PC-3 (cell line): ENCODE measurements around the gene CMPK1. TPM values are rescaled to one million over a fixed set of nuclear protein-coding genes. Genes with fewer than 3 reads are reported as not detected.

Source experiments
- ATAC-seq: fragments of 200-7000 bp; cut with Tn5 transposase; 2 replicates; pipeline ENCODE4 v1.9.1; 2020; ENCODE audit warnings: mild to moderate bottlenecking, moderate library complexity
- BruUV-seq: library from RNA; stranded (reverse); fragments of 400-500 nt; replicated peaks from 2 replicates; lab custom pipeline; 2021; lab: Mats Ljungman, UMichigan
- CTCF ChIA-PET: fragments of 300-600 bp; sonication (Branson Sonifier 250); formaldehyde crosslinking; loops from one replicate; lab custom pipeline; 2022; ENCODE audit warnings: antibody characterized with exemption; lab: Charles Lee
- POLR2A ChIA-PET: fragments of 300-600 bp; sonication (Branson Sonifier 250); formaldehyde crosslinking; loops from one replicate; lab custom pipeline; 2022; ENCODE audit warnings: antibody characterized with exemption; ENCODE audit not compliant: unreplicated experiment; lab: Charles Lee
- DNase-seq: peaks from one replicate; pipeline ENCODE4 v3.0.0-alpha.2; 2015
- H2AFZ ChIP-seq: fragments of 300-600 bp; sonication (generic); 2 replicates; pipeline ENCODE4 v1.6.0; 2016; ENCODE audit warnings: antibody characterized with exemption, low read length
- H3F3A ChIP-seq: fragments of 300-600 bp; sonication (generic); one replicate; pipeline ENCODE4 v1.6.0; 2017; ENCODE audit warnings: antibody characterized with exemption, low read length, control low read depth, mild to moderate bottlenecking; ENCODE audit not compliant: unreplicated experiment
- H3K27ac ChIP-seq: fragments of 300-600 bp; sonication (generic); 2 replicates; pipeline ENCODE4 v1.5.1; 2016; ENCODE audit warnings: mild to moderate bottlenecking, low read length
- H3K27me3 ChIP-seq: fragments of 300-600 bp; sonication (generic); 2 replicates; pipeline ENCODE4 v1.6.1; 2016; ENCODE audit warnings: low read length, mixed read lengths
- H3K36me3 ChIP-seq: fragments of 300-600 bp; sonication (generic); 2 replicates; pipeline ENCODE4 v1.6.1; 2016; ENCODE audit warnings: low read depth, mixed run types, low read length, mixed read lengths
- H3K4me1 ChIP-seq: fragments of 300-600 bp; sonication (generic); 2 replicates; pipeline ENCODE4 v1.5.1; 2016; ENCODE audit warnings: low read length; ENCODE audit not compliant: insufficient read depth
- H3K4me2 ChIP-seq: fragments of 300-600 bp; sonication (generic); 2 replicates; pipeline ENCODE4 v1.6.0; 2016; ENCODE audit warnings: low read length
- H3K4me3 ChIP-seq: fragments of 300-600 bp; sonication (generic); 2 replicates; pipeline ENCODE4 v1.5.1; 2016; ENCODE audit warnings: mild to moderate bottlenecking, low read length, mixed read lengths
- H3K79me2 ChIP-seq: fragments of 300-600 bp; sonication (generic); 2 replicates; pipeline ENCODE4 v1.6.1; 2017; ENCODE audit warnings: low read length, mixed read lengths
- H3K9ac ChIP-seq: fragments of 300-600 bp; sonication (generic); 2 replicates; pipeline ENCODE4 v1.6.0; 2016; ENCODE audit warnings: mild to moderate bottlenecking, low read length
- H3K9me2 ChIP-seq: fragments of 300-600 bp; sonication (generic); replicated peaks from 2 replicates; pipeline ENCODE4 v1.6.1; 2016; ENCODE audit warnings: mixed run types, low read length, mixed read lengths
- H3K9me3 ChIP-seq: fragments of 300-600 bp; sonication (generic); 2 replicates; pipeline ENCODE4 v1.6.1; 2016; ENCODE audit warnings: low read length, mixed read lengths
- H4K20me1 ChIP-seq: fragments of 300-600 bp; sonication (generic); 2 replicates; pipeline ENCODE4 v1.6.1; 2016; ENCODE audit warnings: low read length, mixed read lengths
- CTCF ChIP-seq: fragments of 300-600 bp; sonication (generic); conservative IDR thresholded peaks from 2 replicates; pipeline ENCODE4 v1.5.1; 2017; ENCODE audit warnings: antibody characterized with exemption, low read depth, mild to moderate bottlenecking, low read length
- EZH2 ChIP-seq: fragments of 300-600 bp; sonication (generic); IDR thresholded peaks from one replicate; pipeline ENCODE4 v1.6.1; 2017; ENCODE audit warnings: antibody characterized with exemption, mild to moderate bottlenecking, low read length; ENCODE audit not compliant: unreplicated experiment
- EZH2phosphoT487 ChIP-seq: fragments of 300-600 bp; sonication (generic); IDR thresholded peaks from 2 replicates; pipeline ENCODE4 v1.6.1; 2018; ENCODE audit warnings: mild to moderate bottlenecking, antibody characterized with exemption, low read length, borderline replicate concordance
- intact Hi-C: fragments of 100-400 bp; cut with micrococcal nuclease; formaldehyde crosslinking; loops from 2 replicates; pipeline ENCODE4 v1.9.0; 2023
- total RNA-seq: library from RNA; depleted of rRNA; stranded (reverse); fragments of >200 nt; gene quantifications from 2 replicates; pipeline ENCODE4 v1.2.3, GENCODE V29; 2014

Gene CMPK1
- total RNA-seq, 1 experiment from 2014 or later, result 86.2 TPM

DNA sequence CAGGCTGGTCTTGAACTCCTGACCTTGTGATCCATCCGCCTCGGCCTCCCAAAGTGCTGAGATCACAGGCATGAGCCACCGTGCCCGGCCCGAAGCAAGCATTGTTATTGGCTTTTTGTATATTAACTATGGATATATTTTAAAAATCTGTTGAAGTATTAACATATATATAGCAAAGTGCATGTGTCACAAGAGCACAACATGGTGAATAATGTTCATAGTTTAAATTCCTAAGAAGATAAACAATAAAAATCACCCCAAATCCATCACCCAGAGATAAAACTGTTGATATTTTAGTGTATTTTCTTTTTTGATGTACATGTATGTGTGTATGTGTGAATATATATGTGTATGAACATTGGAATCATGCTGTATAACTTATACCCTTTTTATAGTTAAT is 73.4 kb downstream of the CMPK1 start:
- Histone ChIP-seq H3K9ac (no peak overlapping the region), H3K27me3 (no peaks in the 10 kb centered on the region), H3K9me2 (no peaks in the 10 kb centered on the region), H4K20me1 (no peaks in the 10 kb centered on the region), H3K27ac (no peak overlapping the region), H3K79me2 (no peaks in the 10 kb centered on the region), H3K36me3 (no peaks in the 10 kb centered on the region), H3K9me3 (no peaks in the 10 kb centered on the region), H3K4me2 (no peak overlapping the region), H3K4me1 (no peaks in the 10 kb centered on the region), H3K4me3 (no peak overlapping the region), H3F3A (no peaks in the 10 kb centered on the region), H2AFZ (no peak overlapping the region)
- TF ChIP-seq CTCF, result no peak
- TF ChIP-seq EZH2phosphoT487, result no peak
- TF ChIP-seq EZH2, result no peak
- BruUV-seq, result no TSS peak
- intact Hi-C loops, result no loop called here
- no peak for DNase-seq
- ATAC-seq, result no peak
- ChIA-PET CTCF (no interaction called here), POLR2A (no interaction called here)

GRCh38 chr1:47407481-47407880 is 73.9 kb downstream of the CMPK1 start:
- POLR2A ChIA-PET, result no interaction called here
- no peak overlapping the region for H3K4me3 ChIP-seq

More at GRCh38 chr1:47407481-47407880, 73.9 kb downstream of the CMPK1 start:
- no peak for DNase-seq
- Histone ChIP-seq H3K27me3 (no peaks in the 10 kb centered on the region), H3K36me3 (no peaks in the 10 kb centered on the region), H3K9me2 (no peaks in the 10 kb centered on the region), H2AFZ (no peak overlapping the region), H4K20me1 (no peaks in the 10 kb centered on the region), H3K79me2 (no peaks in the 10 kb centered on the region), H3F3A (no peaks in the 10 kb centered on the region), H3K4me2 (no peak overlapping the region), H3K27ac (no peak overlapping the region), H3K4me1 (no peaks in the 10 kb centered on the region), H3K9ac (no peak overlapping the region), H3K9me3 (no peaks in the 10 kb centered on the region)
- TF ChIP-seq CTCF, result no peak
- no peak for TF ChIP-seq EZH2
- TF ChIP-seq EZH2phosphoT487, result no peak
- intact Hi-C loops, result no loop called here
- BruUV-seq, result no TSS peak
- CTCF ChIA-PET, result no interaction called here
- no peak for ATAC-seq
